Spleen (tissue), 7 donors: Measurements from ENCODE around the gene TNNT1.

Experiments used
- POLR2AphosphoS5 ChIP-seq, 3 donors: sonication (generic); formaldehyde crosslinking; IDR thresholded peaks; one replicate each; pipeline ENCODE4 v1.5.1; 2017; ENCODE audit warnings: antibody characterized with exemption in 3 of 3
- TF ChIP-seq, protein P1 (sequence below), 11 experiments: fragments of 200-600 bp in 7 of 11; fragments of 450-650 bp in 4 of 11; sonication (generic) in 4 of 11; IDR thresholded peaks in 8 of 11; conservative IDR thresholded peaks in 3 of 11; 1 replicate in 7 of 11; 2 replicates in 4 of 11; pipeline versions ENCODE4 v1.4.0 to v1.8.0; 2016 to 2021; ENCODE audit warnings: antibody characterized with exemption in 11 of 11, inconsistent platforms in 4 of 11, mild to moderate bottlenecking in 1 of 11
- donor health status: DM: no; HTN: no; CAD: no; lungs with moderate emphysema.
- donor health status: DM: no; HTN: no; CAD: no.
- donor health status: DM: no; HTN: no; CAD: no.

GRCh38 chr19:55098716-55099556 is 50.1 kb downstream of the TNNT1 start:
- peak in 2 of 3 donors; percentile 55 to 72 for TF ChIP-seq POLR2AphosphoS5 (IDR thresholded peaks at IDR 0.05)
- TF ChIP-seq, protein P1, sequence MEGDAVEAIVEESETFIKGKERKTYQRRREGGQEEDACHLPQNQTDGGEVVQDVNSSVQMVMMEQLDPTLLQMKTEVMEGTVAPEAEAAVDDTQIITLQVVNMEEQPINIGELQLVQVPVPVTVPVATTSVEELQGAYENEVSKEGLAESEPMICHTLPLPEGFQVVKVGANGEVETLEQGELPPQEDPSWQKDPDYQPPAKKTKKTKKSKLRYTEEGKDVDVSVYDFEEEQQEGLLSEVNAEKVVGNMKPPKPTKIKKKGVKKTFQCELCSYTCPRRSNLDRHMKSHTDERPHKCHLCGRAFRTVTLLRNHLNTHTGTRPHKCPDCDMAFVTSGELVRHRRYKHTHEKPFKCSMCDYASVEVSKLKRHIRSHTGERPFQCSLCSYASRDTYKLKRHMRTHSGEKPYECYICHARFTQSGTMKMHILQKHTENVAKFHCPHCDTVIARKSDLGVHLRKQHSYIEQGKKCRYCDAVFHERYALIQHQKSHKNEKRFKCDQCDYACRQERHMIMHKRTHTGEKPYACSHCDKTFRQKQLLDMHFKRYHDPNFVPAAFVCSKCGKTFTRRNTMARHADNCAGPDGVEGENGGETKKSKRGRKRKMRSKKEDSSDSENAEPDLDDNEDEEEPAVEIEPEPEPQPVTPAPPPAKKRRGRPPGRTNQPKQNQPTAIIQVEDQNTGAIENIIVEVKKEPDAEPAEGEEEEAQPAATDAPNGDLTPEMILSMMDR (IDR thresholded peaks at IDR 0.05 in 8 of 11, conservative IDR thresholded peaks at IDR 0.05 in 3 of 11), result peak in 8 of 11 experiments; percentile 35 to 65 (median 52)
